Vagina (tissue), 2 donors: ENCODE data around the gene SGCA. TPM values are rescaled to one million over a fixed set of nuclear protein-coding genes. Genes with fewer than 3 reads are reported as not detected.

Experiments
- DNase-seq, 2 donors: peaks; one replicate each; pipeline ENCODE4 v3.0.0-alpha.2; 2017; ENCODE audit errors: extremely low spot score in 2 of 2
- H3K27ac ChIP-seq: fragments of 200-600 bp; sonication (generic); one replicate; pipeline ENCODE4 v1.5.1; 2019
- H3K27me3 ChIP-seq: fragments of 200-600 bp; sonication (generic); one replicate; pipeline ENCODE4 v1.5.1; 2019
- H3K36me3 ChIP-seq, 2 donors: fragments of 200-600 bp; sonication (generic); one replicate each; pipeline ENCODE4 v1.5.1; 2017 to 2019
- H3K4me1 ChIP-seq: fragments of 200-600 bp; sonication (generic); one replicate; pipeline ENCODE4 v1.5.1; 2019
- H3K4me3 ChIP-seq, 2 donors: fragments of 200-600 bp; sonication (generic); 1 replicate in 1 of 2; 2 replicates in 1 of 2; pipeline ENCODE4 v1.5.1; 2016 to 2019
- H3K9me3 ChIP-seq: fragments of 200-600 bp; sonication (generic); one replicate; pipeline ENCODE4 v1.5.1; 2019
- POLR2A ChIP-seq, 2 donors: fragments of 450-650 bp; IDR thresholded peaks; one replicate each; pipeline ENCODE4 v1.6.1; 2017; ENCODE audit warnings: antibody characterized with exemption in 2 of 2, mild to moderate bottlenecking in 2 of 2, moderate library complexity in 2 of 2
- POLR2AphosphoS5 ChIP-seq, 2 donors: sonication (generic); formaldehyde crosslinking; IDR thresholded peaks; one replicate each; pipeline ENCODE4 v1.9.0; 2017; ENCODE audit warnings: antibody characterized with exemption in 2 of 2, mild to moderate bottlenecking in 2 of 2, low read depth in 1 of 2; ENCODE audit not compliant: insufficient read depth in 1 of 2
- intact Hi-C: fragments of 100-400 bp; cut with DNase I; formaldehyde crosslinking; loops from one replicate; pipeline ENCODE4 v1.15.1; 2023
- total RNA-seq: library from RNA; depleted of rRNA; stranded (reverse); fragments of >200 nt; gene quantifications from one replicate; pipeline ENCODE4 v1.2.3, GENCODE V29; 2016
- TF ChIP-seq, protein P1 (sequence below), 3 experiments: fragments of 450-650 bp in 2 of 3; fragments of 200-600 bp in 1 of 3; sonication (generic) in 1 of 3; IDR thresholded peaks; one replicate each; pipeline ENCODE4 v1.5.1; 2017 to 2019; ENCODE audit warnings: antibody characterized with exemption in 3 of 3, mild to moderate bottlenecking in 2 of 3, moderate library complexity in 2 of 3

Gene SGCA
- total RNA-seq, 1 donor from 2014 or later: 2.2 TPM

DNA sequence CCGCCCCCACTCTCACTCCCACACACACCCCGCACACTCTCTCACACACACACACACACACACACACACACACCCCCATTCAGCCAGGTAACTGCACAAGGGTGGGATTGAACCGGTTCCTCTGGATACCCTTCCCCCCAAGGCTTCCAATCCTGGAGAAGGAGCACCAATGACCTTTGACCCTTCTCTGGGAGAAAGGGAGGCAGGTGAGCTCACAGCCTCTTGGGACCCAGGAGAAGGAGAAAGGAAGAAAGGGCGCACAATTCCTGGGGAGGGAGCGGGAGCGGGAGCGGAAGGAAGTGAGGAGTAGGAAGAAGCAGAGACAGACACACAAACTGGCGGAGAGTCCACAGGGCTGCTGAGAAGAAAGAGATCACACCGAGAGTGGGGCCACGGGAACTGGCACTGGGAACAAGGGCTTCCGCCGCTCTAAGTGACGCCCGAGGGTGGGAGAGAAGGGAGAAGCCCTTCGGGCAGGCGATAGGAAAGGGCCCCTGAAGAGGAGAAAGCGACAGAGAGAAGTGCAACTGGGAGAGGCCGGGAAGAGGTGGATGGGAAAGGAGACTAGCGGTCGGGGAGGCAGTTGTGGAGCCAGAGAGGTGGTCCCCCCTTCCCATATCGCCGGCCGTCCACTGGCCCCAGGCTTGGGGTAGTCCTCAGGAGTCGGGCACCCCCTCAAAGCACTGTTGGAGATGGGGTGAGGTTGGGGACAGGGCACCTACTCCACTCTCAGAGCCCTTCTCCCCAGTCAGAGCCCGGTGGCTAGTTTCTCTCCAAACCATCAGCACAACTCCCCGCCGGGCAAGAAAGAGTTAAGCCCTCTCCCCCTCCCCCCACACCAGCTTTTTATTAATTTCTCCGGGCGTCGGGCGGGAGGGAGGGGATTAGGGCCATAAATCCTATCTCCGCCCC, 37.1 kb upstream of the SGCA start:
- TF ChIP-seq, protein P1, sequence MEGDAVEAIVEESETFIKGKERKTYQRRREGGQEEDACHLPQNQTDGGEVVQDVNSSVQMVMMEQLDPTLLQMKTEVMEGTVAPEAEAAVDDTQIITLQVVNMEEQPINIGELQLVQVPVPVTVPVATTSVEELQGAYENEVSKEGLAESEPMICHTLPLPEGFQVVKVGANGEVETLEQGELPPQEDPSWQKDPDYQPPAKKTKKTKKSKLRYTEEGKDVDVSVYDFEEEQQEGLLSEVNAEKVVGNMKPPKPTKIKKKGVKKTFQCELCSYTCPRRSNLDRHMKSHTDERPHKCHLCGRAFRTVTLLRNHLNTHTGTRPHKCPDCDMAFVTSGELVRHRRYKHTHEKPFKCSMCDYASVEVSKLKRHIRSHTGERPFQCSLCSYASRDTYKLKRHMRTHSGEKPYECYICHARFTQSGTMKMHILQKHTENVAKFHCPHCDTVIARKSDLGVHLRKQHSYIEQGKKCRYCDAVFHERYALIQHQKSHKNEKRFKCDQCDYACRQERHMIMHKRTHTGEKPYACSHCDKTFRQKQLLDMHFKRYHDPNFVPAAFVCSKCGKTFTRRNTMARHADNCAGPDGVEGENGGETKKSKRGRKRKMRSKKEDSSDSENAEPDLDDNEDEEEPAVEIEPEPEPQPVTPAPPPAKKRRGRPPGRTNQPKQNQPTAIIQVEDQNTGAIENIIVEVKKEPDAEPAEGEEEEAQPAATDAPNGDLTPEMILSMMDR (IDR thresholded peaks at IDR 0.05): no peak
- TF ChIP-seq POLR2A (IDR thresholded peaks at IDR 0.05) (no peak), POLR2AphosphoS5 (IDR thresholded peaks at IDR 0.05; ENCODE audit: insufficient read depth in 1 of 2, low read depth in 1 of 2) (no peak)
- Histone ChIP-seq H3K9me3 (no peaks in the 10 kb centered on the region), H3K4me1 (peaks cover 38% of the 10 kb centered on the region), H3K27me3 (no peaks in the 10 kb centered on the region), H3K36me3 (no peaks in the 10 kb centered on the region), H3K27ac (peak overlapping the region; percentile 27), H3K4me3 (peak overlapping the region; percentile 49 to 67)
- intact Hi-C loops: no loop called here
- DNase-seq: no peak

DNA sequence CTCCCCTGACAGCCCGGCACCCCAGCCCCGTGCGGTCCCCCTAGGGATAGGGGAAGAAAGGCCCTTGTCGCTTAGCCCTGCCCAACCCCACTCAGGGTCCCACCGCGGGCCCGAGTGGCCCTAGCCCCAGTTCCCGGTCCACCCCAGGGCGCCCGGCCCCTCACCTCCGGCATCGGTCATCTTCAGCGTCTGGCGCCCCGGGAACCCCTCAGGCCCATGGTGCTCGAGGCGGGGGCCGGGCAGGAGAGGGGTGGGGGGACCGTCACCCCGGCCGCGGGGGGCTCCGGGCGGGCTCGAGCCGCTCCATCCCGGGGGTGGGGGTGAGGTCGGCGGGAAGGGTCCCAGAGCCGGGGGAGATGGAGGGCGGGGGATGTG, 36.5 kb upstream of the SGCA start:
- TF ChIP-seq POLR2AphosphoS5 (IDR thresholded peaks at IDR 0.05; ENCODE audit: insufficient read depth in 1 of 2, low read depth in 1 of 2) (no peak), POLR2A (IDR thresholded peaks at IDR 0.05) (no peak)
- TF ChIP-seq, protein P1 (IDR thresholded peaks at IDR 0.05): no peak
- Histone ChIP-seq H3K27me3 (no peaks in the 10 kb centered on the region), H3K36me3 (peaks cover 0 to 2% of the 10 kb centered on the region in 2 donors), H3K4me3 (peak overlapping the region; percentile 49 to 67), H3K4me1 (peaks cover 44% of the 10 kb centered on the region), H3K27ac (peak overlapping the region; percentile 27), H3K9me3 (no peaks in the 10 kb centered on the region)
- DNase-seq: no peak
- intact Hi-C loops: no loop called here

DNA sequence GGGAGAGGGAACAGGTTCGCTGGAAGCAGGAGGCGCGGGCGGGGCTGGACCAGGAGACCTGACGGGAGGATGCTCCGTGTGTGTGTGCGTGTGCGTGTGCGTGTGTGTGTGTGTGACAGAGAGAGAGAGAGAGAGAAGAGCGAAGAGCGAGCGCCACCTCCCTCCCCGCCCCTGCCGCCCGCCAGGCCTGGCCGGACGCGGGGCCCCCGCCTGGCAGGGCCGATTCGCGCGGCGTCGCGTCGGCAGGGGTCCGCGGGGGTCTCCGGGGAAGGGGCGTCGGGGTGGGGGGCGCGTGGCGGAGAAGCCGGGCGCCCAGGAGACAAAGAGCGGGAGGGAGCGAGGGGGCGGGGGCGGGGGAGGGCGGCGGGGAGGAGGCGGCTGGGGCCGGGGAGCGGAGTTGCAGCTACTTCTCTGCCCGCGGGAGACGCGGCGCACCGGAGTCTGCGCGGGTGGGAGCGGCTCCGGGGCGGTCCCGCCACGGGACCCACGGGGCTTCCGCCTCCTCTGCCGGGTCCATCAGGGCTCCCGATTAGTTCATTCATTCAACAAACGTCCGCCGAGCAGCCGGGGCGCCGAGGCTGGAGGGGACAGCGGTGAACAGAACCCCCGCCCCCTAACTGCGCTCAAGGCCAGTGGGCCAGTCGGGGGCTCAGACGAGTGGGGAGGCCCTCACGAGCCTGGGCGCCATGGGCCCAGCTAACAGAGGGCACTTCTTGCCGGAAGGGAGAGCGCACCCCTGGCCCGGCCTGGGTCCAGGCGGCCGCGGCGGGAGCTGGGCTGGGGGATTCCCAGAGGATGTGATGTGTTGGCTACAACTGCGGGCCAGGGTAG, 35.9 kb upstream of the SGCA start, which contains the start of gene SAMD14:
Gene SAMD14, minus strand, starts transcription at position 433 of the 831 bp plus-strand sequence. CDS start 5,201 bp downstream, outside the sequence.
- Histone ChIP-seq H3K36me3 (peaks cover 0 to 8% of the 10 kb centered on the region in 2 donors), H3K4me3 (peak within 1 kb of the TSS; percentile 49 to 67), H3K27me3 (no peaks in the 10 kb centered on the region), H3K27ac (peak within 1 kb of the TSS; percentile 27), H3K4me1 (peaks cover 47% of the 10 kb centered on the region), H3K9me3 (no peaks in the 10 kb centered on the region)
- no peak for DNase-seq
- no peak for TF ChIP-seq POLR2AphosphoS5 (IDR thresholded peaks at IDR 0.05; ENCODE audit: insufficient read depth in 1 of 2, low read depth in 1 of 2)
- TF ChIP-seq POLR2A (IDR thresholded peaks at IDR 0.05): no peak
- TF ChIP-seq, protein P1 (IDR thresholded peaks at IDR 0.05): no peak
- intact Hi-C loops: no loop called here

DNA sequence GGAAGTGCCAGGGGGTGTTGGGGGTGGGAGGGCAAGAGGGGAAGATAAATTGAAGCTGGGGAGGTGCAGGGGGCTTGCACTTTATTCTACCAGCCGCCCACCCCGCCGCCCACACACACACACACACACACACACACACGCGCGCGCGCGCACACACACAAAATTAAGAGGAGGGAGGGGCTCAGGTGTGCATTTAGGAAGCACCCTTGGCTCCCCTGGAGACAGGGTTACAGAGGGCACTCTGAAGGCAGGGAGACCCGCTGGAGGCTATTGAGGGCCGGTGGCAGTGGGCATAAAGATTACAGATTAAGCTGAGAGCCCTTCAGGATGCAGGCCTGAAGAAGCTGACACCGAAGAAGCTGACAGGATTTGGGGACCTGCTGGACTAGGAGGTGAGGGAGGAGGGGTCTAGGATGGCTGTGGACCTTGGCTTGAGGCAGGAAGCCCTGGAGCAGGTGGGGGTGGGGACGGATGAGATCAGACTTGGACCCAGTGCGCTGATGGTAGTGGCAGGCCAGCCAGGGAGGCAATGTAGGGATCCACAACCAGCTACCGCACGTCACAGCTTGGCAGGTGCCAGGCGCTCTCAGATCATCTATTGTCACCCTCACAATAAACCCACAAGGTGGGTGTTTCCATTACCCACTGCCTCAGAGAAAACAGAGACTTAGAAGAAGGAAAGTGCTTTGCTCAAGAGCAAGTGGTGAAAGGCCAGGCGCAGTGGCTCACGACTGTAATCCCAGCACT, 35.1 kb upstream of the SGCA start:
- H3K27me3 ChIP-seq: no peaks in the 10 kb centered on the region
- intact Hi-C loops: no loop called here
- H3K4me1 ChIP-seq: peaks cover 47% of the 10 kb centered on the region
- DNase-seq: no peak
- peak overlapping the region; percentile 49 to 67 for H3K4me3 ChIP-seq
- TF ChIP-seq, protein P1 (IDR thresholded peaks at IDR 0.05): no peak
- H3K9me3 ChIP-seq: no peaks in the 10 kb centered on the region
- peaks cover 0 to 16% of the 10 kb centered on the region in 2 donors for H3K36me3 ChIP-seq
- no peak overlapping the region for H3K27ac ChIP-seq
